Uterus (tissue), 2 donors: ENCODE results near the gene FGF19.

Experiments
- CTCF ChIP-seq, 4 experiments: fragments of 200-600 bp in 2 of 4; fragments of 450-650 bp in 2 of 4; sonication (generic) in 2 of 4; IDR thresholded peaks; one replicate each; pipeline ENCODE4 v1.5.1; 2016 to 2019; ENCODE audit warnings: antibody characterized with exemption in 4 of 4, mild to moderate bottlenecking in 2 of 4, moderate library complexity in 1 of 4
- POLR2A ChIP-seq, 2 donors: fragments of 450-650 bp; IDR thresholded peaks; one replicate each; pipeline ENCODE4 v1.6.1; 2016; ENCODE audit warnings: antibody characterized with exemption in 2 of 2, mild to moderate bottlenecking in 1 of 2, moderate library complexity in 1 of 2

- TF ChIP-seq CTCF (IDR thresholded peaks at IDR 0.05) (no peak), POLR2A (IDR thresholded peaks at IDR 0.05) (no peak)
Measured at GRCh38 chr11:69716891-69717747, 13.3 kb upstream of the FGF19 start.
